HG03457 (cell line): Measurements from ENCODE around the gene PCDHGC4.
A peak's percentile ranks its signal among the peaks of the same experiment; 100 is the strongest.

Source experiments
- ATAC-seq: cut with Tn5 transposase; IDR thresholded peaks from one replicate; pipeline ENCODE4 v1.9.1; 2021; ENCODE audit warnings: moderate number of reproducible peaks; ENCODE audit not compliant: unreplicated experiment

PCDHGC4 gene

GRCh38 chr5:141490271-141490670, 5.4 kb downstream of the PCDHGC4 start:
- no peak for ATAC-seq

GRCh38 chr5:141490771-141491170, 5.9 kb downstream of the PCDHGC4 start:
- ATAC-seq: no peak

GRCh38 chr5:141491323-141492167, 6.7 kb downstream of the PCDHGC4 start:
- no peak for ATAC-seq

GRCh38 chr5:141492168-141492885, 7.5 kb downstream of the PCDHGC4 start:
- ATAC-seq: no peak

- no peak for ATAC-seq
Observed at GRCh38 chr5:141493500-141494422, 8.9 kb downstream of the PCDHGC4 start.

GRCh38 chr5:141494761-141495452, 10.1 kb downstream of the PCDHGC4 start:
- ATAC-seq: no peak

GRCh38 chr5:141495453-141495811, 10.6 kb downstream of the PCDHGC4 start:
- ATAC-seq: no peak

GRCh38 chr5:141496038-141496437, 11.2 kb downstream of the PCDHGC4 start:
- no peak for ATAC-seq

GRCh38 chr5:141501761-141502160, 16.9 kb downstream of the PCDHGC4 start:
- ATAC-seq: no peak

GRCh38 chr5:141503681-141504080, 18.9 kb downstream of the PCDHGC4 start:
- no peak for ATAC-seq

GRCh38 chr5:141504216-141504615, 19.4 kb downstream of the PCDHGC4 start:
- ATAC-seq: no peak

- no peak for ATAC-seq
Observed at GRCh38 chr5:141506381-141507155, 21.7 kb downstream of the PCDHGC4 start.

- ATAC-seq: peak; percentile 31
Observed at GRCh38 chr5:141507387-141508091, 22.7 kb downstream of the PCDHGC4 start.

GRCh38 chr5:141508440-141508797, 23.6 kb downstream of the PCDHGC4 start:
- no peak for ATAC-seq

GRCh38 chr5:141508798-141509611, 24.2 kb downstream of the PCDHGC4 start:
- no peak for ATAC-seq

- no peak for ATAC-seq
Observed at GRCh38 chr5:141510160-141510559, 25.3 kb downstream of the PCDHGC4 start.

- no peak for ATAC-seq
Observed at GRCh38 chr5:141510850-141511601, 26.2 kb downstream of the PCDHGC4 start.
